GM19025 (cell line): ENCODE results near the gene ZNF529.
"Not testable (repeated sequence)": the region's sequence is repeated elsewhere in the genome, so short reads cannot be mapped to it uniquely, and the experiment has no call there.

Experiments used
- ATAC-seq: cut with Tn5 transposase; IDR thresholded peaks from one replicate; pipeline ENCODE4 v1.9.1; 2021; ENCODE audit warnings: mild to moderate bottlenecking, low read depth, moderate library complexity; ENCODE audit not compliant: unreplicated experiment

The ZNF529 gene

DNA sequence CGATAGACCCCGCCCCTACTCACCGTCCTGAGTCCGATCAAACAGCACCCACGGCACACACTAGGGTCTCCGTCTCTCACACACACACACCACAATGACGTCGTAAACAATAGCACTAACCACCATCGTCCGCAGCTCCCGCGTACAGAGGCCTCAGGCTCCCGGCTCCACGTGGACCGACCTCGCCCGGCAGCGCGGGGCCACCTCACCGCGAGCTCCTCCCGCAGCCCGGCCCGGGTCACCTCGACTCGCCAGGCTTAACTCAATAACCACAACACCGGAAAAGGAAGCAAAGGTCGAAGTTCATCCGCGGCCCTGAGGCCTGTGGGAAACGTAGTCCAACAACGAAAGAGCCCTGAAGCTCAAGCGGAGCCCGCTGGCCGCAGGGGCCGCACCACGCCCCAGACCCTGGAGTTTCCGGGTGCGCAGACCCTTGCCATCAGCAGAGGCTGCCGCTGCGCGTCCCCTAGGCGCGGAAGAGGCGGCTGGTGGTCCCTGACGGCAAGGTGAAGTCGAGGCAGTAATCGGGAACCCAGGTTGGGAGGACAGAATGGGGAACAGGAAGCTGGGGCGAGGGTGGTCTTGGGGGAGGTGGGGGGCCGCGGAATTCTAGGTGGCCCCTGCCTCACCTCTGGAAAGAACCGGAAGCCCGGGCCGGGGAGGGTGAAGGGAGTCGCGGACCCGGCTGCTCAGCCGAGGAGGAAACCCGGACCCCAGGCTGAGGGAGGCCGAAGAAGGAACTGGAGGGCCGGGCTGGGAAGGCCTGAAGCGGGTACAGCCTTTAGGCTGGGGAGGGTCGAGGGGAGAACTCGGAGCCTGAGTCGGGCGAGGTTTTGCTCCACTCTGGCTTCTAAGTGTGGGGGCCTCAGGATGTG lies at the start of gene ZNF529:
Gene ZNF529, minus strand, starts transcription at position 273 of the 875 bp plus-strand sequence. CDS start 946 bp downstream, outside the sequence.
- ATAC-seq, result peak; percentile 85

DNA sequence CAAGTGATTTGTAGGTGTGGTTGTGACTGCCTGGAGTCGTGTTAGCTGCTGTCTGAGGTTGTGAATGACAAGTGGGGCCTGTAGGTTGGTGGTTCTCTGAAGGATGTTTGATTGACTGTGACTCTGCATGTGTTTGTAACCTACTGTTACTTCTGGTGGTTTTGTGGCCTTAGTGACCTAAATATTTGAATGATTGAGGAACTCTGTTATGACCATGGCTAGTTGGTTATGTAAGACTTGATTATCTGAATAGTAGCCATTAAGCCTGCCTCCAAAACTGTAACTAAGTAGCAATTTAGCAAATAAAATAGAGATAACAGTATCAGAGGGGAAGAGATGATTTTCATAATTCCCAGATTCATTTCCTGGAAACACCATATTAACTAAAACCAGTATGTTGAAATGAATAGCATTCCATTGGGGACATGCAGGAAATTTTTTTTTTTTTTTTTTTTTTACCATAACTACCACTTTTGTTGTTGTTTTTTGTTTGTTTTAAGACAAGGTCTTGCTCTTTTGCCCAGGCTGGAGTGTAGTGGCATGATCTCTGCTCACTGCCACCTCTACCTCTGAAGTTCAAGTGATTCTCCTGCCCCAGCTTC lies 32.9 kb upstream of the ZNF529 start:
- no peak for ATAC-seq

DNA sequence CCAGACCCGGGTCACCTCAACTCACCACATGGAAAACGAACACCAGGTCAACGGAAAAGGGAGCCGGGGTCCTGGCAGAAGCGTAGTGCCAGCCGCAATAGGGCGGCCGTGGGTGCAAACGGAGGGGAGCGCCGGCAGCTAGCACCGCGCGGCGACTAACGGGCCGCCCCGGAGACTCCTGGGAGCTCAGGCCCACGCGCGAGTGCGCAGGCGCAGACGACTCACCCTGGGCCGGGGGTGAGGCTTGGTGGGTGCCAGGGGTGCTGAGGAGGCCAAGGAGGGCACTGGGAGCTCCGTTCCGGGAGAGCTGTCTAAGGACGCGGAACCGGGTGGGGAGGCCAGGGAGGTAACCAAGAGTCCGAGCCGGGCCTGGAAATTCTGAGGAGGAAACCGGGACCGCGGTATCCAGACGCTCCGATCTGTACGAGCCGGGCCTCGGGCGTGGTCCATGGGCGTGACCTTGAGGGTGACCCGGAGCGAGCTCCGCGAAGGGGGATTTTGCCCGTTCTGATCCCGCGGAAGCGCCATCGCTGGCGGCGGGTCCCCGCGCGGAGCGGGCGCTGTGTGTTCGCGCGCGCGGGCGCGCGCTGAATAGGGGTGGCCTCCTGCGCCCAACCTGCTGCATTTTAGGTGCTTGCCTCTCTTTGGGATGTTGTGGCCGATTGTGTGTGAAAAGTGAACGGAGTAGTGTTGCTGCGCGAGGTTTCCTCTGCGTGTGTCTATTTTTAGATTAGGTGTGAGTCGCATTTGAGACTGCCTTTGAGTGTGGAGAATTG lies 32.2 kb upstream of the ZNF529 start, which contains the start of gene ZNF382:
Gene ZNF382, plus strand, starts transcription at position 213 of the 776 bp plus-strand sequence. CDS start 4,602 bp downstream, outside the sequence.
- ATAC-seq, result peak; percentile 68

DNA sequence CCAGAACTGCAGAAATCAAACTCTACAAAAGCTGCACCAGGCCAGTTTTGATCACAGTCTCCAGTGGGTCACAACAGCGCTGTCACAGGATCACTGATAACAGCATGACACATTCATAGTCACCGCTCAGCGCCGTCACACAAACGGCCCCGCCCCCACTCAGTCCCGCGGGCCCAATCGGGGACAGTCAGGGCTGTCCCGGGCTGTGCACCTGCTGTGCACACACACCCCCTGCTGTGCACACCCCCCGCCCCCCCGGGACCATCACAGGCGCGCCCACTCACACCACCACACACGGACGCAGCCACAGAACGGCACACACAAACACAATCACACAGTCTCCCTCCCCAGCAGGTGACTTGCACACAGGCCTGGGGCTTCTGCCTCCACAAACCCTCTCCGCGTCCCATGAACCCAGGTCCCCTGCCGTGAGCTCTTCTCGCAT lies 31.6 kb upstream of the ZNF529 start:
- ATAC-seq, result peak; percentile 76

DNA sequence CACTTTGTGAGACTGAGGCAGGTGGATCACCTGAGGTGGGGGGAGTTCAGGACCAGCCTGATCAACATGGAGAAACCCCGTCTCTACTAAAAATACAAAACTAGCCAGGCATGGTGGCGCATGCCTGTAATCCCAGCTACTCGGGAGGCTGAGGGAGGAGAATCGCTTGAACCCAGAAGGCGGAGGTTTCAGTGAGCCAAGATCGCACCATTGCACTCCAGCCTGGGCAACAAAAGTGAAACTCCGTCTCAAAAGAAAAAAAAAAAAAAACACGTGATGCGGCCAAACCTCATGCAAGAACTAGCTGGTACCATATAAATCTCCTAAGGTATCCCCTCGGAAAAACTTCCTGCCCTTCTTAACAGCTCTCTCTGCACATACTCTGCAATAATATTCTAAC lies 29.6 kb upstream of the ZNF529 start:
- ATAC-seq, result not testable (repeated sequence)

- ATAC-seq, result no peak
Measured at GRCh38 chr19:36579255-36579654, 6.2 kb upstream of the ZNF529 start.

DNA sequence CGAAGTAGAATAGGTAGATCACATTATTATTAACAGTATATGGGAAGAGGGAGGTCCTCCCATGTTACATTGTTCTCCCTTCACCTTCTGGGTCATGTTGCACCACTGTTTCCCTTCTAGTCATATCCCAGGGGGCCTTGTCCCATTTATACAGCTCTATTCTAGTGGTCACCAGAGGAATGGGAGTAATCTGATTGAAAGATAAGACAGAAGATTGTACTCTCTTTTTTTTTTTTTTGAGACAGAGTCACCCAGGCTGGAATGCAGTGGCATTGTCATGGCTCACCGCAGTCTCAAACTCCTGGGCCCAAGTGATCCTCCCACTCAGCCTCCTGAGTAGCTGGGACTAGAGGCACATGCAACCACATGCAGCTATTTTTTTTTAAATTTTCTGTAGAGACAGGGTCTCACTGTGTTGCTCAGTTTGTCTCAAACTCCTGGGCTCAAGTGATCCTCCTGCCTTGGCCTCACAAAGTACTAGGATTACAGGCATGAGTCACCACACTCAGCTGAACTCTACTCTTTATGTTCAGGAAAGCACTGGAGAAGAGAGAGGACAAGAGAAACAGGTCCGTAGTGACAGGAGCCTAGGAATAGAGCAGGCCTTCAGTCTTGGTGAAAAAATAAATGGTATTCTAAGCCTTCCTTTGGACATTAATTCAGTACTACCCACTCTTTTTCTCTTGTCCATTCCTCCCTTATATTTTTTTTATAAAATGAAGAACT lies 4.3 kb upstream of the ZNF529 start:
- ATAC-seq, result no peak

DNA sequence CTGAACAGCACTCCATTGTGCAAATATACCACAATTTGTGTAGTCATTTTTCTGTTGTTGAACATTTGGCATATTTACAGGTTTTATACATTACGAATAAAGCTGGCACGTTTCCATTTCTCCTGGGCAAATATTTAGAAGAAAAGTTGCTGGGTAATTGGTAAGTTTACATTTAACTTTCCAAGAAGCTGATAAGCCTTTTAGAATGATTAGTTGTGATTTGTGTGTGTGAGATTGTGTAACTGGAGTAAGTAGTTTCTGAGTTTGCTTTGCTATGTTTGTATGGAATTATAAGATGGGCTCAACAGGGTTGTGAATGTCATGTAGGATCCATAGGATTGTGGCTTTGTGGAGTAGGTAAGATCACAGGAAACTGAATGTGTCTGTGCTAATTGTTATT lies 1.6 kb upstream of the ZNF529 start:
- no peak for ATAC-seq

DNA sequence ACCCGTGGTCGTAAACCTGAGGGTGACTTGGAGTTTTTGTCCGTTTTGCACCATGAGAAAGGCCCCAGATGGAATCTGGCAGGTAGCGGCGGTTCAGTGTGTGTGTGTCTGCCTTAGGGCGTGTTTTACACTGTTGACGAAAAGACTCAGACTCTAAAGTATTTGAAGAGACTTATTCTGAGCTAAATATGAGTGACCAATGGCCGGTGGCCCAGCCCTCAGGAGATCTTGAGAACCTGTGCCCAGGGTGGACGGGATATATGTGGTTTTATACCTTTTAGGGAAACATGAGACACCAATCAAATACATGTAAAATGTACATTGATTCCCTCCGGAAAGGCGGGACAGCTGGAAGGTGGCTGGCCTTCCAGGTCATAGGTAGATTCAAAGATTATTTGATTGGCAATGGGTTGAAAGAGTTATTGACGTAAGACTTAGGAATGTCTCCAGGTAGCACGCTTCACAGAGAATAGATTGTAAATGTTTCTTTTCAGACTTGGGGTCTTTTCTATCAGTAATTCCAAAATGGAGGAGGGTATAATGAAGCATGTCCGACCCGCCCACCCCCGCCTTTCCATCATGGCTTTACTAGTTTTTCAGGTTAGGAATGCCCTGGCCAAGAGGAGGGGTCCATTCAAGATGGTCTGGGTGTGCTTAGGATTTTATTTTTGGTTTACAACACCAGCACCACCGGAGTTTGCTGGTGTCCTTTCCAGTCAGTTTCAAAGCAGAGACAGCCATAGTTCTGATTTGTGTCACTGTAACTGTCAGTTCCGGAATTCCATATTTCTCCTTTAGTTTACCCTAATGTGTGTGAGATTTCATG lies 1.0 kb upstream of the ZNF529 start:
- no peak for ATAC-seq

DNA sequence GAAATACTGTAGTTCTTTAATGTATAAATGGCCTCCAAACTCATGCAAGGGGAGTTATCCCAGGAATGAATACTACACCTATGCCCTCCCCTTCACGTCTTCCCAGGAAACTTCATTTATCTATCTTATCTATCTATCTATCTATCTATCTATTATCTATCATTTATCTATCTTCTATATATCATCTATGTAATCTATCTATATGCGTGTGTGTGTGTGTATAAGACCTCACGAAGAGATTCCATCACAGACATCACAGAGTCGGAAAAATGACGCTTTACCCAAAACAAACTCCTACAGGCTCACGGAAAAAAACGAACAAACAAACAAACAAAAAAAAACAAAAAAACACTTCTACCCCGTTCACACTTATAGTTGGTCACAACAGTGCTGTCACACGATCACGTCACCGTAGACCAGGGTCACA lies 486 bp downstream of the ZNF529 start:
- ATAC-seq, result no peak

- no peak for ATAC-seq
Measured at GRCh38 chr19:36564391-36564790, 8.7 kb downstream of the ZNF529 start.

- ATAC-seq, result no peak
Measured at GRCh38 chr19:36547001-36547732, 25.9 kb downstream of the ZNF529 start.

GRCh38 chr19:36528921-36529518 lies 44.1 kb downstream of the ZNF529 start:
- ATAC-seq, result peak; percentile 14

- ATAC-seq, result peak; percentile 78
Measured at GRCh38 chr19:36528194-36528920, 44.7 kb downstream of the ZNF529 start, which contains the start of gene ZNF260. Gene ZNF260 (minus strand): TSS chr19:36528271. CDS start chr19:36515238, 13,033 bp downstream.

DNA sequence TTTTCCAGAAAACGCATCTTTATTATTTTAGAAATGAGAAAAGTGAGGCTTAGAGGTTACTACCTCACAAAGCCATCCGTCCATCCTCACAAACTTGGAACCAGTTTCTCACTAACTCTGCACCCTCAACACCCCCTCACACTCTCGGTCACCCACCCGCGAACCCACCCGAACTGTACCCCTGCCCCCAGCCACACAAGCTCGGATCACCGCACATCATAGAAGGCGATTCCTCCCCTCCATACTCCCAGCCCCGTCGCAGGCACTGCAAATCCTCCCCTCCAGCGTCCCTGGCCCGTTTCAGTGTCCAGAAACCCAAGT lies 45.3 kb downstream of the ZNF529 start:
- no peak for ATAC-seq

DNA sequence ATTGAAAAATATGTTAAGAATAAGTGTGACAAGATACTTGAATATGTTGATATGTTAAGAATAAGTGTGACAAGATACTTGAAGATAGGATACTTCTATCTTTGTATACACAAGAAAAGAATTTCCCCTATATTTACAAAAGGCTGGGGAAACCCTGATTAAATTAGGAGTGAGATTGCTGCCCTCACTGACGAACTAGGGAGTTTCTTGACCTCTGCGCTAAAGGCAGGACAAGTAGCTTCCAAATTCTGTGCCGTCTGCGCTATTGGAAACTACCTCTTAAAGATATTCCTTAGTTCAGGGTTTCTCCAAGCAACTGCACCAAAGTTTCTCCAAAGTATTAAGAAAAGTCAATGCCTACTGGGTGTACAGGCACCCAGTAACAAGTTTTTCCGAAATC lies 45.8 kb downstream of the ZNF529 start:
- ATAC-seq, result no peak

DNA sequence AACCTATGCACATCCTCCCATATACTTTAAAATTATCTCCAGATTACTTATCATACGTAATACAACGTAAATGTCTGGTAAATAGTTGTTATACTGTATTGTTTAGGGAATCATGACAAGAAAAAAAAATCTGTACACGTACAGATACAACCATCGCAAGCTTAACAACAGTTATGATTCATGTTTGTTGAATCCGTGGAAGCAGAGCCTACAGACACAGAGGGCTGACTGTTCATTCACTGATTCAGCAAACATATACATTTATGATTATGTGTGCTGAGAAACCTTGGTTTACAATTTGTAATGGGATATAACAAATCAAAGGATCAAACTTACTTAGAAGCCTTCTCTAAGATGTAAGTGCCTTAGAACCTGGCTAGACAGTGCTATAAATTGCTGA lies 46.5 kb downstream of the ZNF529 start:
- no peak for ATAC-seq

DNA sequence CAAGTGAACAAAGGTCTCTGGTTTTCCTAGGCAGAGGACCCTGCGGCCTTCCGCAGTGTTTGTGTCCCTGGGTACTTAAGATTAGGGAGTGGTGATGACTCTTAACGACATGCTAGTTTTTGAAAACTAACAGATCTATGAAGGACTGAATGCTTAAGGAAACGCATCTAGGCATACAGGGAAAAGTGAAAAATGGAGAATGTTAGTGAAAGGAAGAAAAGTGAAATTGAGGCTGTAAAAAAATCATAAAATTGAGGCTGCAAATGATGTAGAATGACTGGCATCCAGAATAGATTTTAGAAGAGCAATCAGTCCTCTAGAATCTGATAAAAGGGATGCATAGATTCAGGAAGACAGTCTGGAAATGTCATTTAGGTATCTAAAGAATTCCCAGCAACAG lies 48.5 kb downstream of the ZNF529 start:
- ATAC-seq, result no peak
